ENCODE results near the gene PRKN.

PRKN gene

GRCh38 chr6:162613310-162613709 is 114.3 kb downstream of the PRKN start:
- TF ChIP-seq CTCF (conservative IDR thresholded peaks at IDR 0.05; ENCODE audit: low read depth, low read length): no peak
- no peak overlapping the region for H3K27ac ChIP-seq
- no peaks in the 10 kb centered on the region for H4K20me1 ChIP-seq (ENCODE audit: insufficient read depth)
- no peak overlapping the region for H3K9ac ChIP-seq
- no peaks in the 10 kb centered on the region for H3K4me1 ChIP-seq (ENCODE audit: low read depth, poor library complexity, severe bottlenecking)
- H3K27me3 ChIP-seq (ENCODE audit: insufficient read depth, low read depth): no peaks in the 10 kb centered on the region
- H2AFZ ChIP-seq (ENCODE audit: low read depth): no peak overlapping the region
- no peaks in the 10 kb centered on the region for H3K79me2 ChIP-seq (ENCODE audit: insufficient read depth, low read depth)
- H3K4me2 ChIP-seq: no peak overlapping the region
- H3K36me3 ChIP-seq (ENCODE audit: insufficient read depth): no peaks in the 10 kb centered on the region
- H3K4me3 ChIP-seq (IDR thresholded peaks at IDR 0.05; ENCODE audit: insufficient read depth, low read depth, low read length): no peak overlapping the region

- Histone ChIP-seq H3K9ac (no peak overlapping the region), H3K4me2 (no peak overlapping the region)
These were observed 115.0 kb downstream of the PRKN start for GRCh38 chr6:162612613-162613012.

GRCh38 chr6:162610351-162610750 is 117.2 kb downstream of the PRKN start:
- H3K4me1 ChIP-seq (ENCODE audit: low read depth, poor library complexity, severe bottlenecking): no peaks in the 10 kb centered on the region
- H3K4me2 ChIP-seq: no peak overlapping the region
- H2AFZ ChIP-seq (ENCODE audit: low read depth): no peak overlapping the region
- H3K27ac ChIP-seq: no peak overlapping the region
- H3K4me3 ChIP-seq (IDR thresholded peaks at IDR 0.05; ENCODE audit: insufficient read depth, low read depth, low read length): no peak overlapping the region
- H4K20me1 ChIP-seq (ENCODE audit: insufficient read depth): no peaks in the 10 kb centered on the region
- TF ChIP-seq CTCF (conservative IDR thresholded peaks at IDR 0.05; ENCODE audit: low read depth, low read length): no peak
- H3K9ac ChIP-seq: no peak overlapping the region
- H3K27me3 ChIP-seq (ENCODE audit: insufficient read depth, low read depth): no peaks in the 10 kb centered on the region
- H3K36me3 ChIP-seq (ENCODE audit: insufficient read depth): no peaks in the 10 kb centered on the region
- no peaks in the 10 kb centered on the region for H3K79me2 ChIP-seq (ENCODE audit: insufficient read depth, low read depth)

More at GRCh38 chr6:162612613-162613012, 115.0 kb downstream of the PRKN start:
- Histone ChIP-seq H3K36me3 (ENCODE audit: insufficient read depth) (no peaks in the 10 kb centered on the region), H3K4me3 (IDR thresholded peaks at IDR 0.05; ENCODE audit: insufficient read depth, low read depth, low read length) (no peak overlapping the region), H2AFZ (ENCODE audit: low read depth) (no peak overlapping the region), H4K20me1 (ENCODE audit: insufficient read depth) (no peaks in the 10 kb centered on the region), H3K79me2 (ENCODE audit: insufficient read depth, low read depth) (no peaks in the 10 kb centered on the region), H3K27me3 (ENCODE audit: insufficient read depth, low read depth) (no peaks in the 10 kb centered on the region), H3K27ac (no peak overlapping the region), H3K4me1 (ENCODE audit: low read depth, poor library complexity, severe bottlenecking) (no peaks in the 10 kb centered on the region)
- TF ChIP-seq CTCF (conservative IDR thresholded peaks at IDR 0.05; ENCODE audit: low read depth, low read length): no peak

- Histone ChIP-seq H3K4me3 (IDR thresholded peaks at IDR 0.05; ENCODE audit: insufficient read depth, low read depth, low read length) (no peak overlapping the region), H3K36me3 (ENCODE audit: insufficient read depth) (no peaks in the 10 kb centered on the region), H3K4me2 (no peak overlapping the region), H3K4me1 (ENCODE audit: low read depth, poor library complexity, severe bottlenecking) (no peaks in the 10 kb centered on the region), H3K9ac (no peak overlapping the region), H3K27ac (no peak overlapping the region), H3K27me3 (ENCODE audit: insufficient read depth, low read depth) (no peaks in the 10 kb centered on the region), H4K20me1 (ENCODE audit: insufficient read depth) (no peaks in the 10 kb centered on the region), H2AFZ (ENCODE audit: low read depth) (no peak overlapping the region), H3K79me2 (ENCODE audit: insufficient read depth, low read depth) (no peaks in the 10 kb centered on the region)
- no peak for TF ChIP-seq CTCF (conservative IDR thresholded peaks at IDR 0.05; ENCODE audit: low read depth, low read length)
These were observed 121.7 kb downstream of the PRKN start for GRCh38 chr6:162605881-162606280.
